ENCODE results near the gene CERCAM.
"Not testable (repeated sequence)": the region's sequence is repeated elsewhere in the genome, so short reads cannot be mapped to it uniquely, and the experiment has no call there.

The CERCAM gene

GRCh38 chr9:128431207-128431606, 10.6 kb downstream of the CERCAM start:
- no peak for TF ChIP-seq JUND (IDR thresholded peaks at IDR 0.05; ENCODE audit: low read depth)
- in situ Hi-C loops (cut with HindIII; ENCODE audit: low pct_unique_long_range_greater_than_20kb, low sequenced_read_pairs): no loop called here
- no peak for DNase-seq (ENCODE audit: low read depth in 1 of 2, low spot score in 1 of 2)

GRCh38 chr9:128434340-128434739, 13.7 kb downstream of the CERCAM start:
- DNase-seq (ENCODE audit: low read depth in 1 of 2, low spot score in 1 of 2): no peak
- TF ChIP-seq JUND (IDR thresholded peaks at IDR 0.05; ENCODE audit: low read depth): no peak
- in situ Hi-C loops (cut with HindIII; ENCODE audit: low pct_unique_long_range_greater_than_20kb, low sequenced_read_pairs): no loop called here

- in situ Hi-C loops (cut with HindIII; ENCODE audit: low pct_unique_long_range_greater_than_20kb, low sequenced_read_pairs): no loop called here
- no peak for DNase-seq (ENCODE audit: low read depth in 1 of 2, low spot score in 1 of 2)
- no peak for TF ChIP-seq JUND (IDR thresholded peaks at IDR 0.05; ENCODE audit: low read depth)
These were observed 15.0 kb downstream of the CERCAM start for GRCh38 chr9:128435611-128436010.

GRCh38 chr9:128438343-128439109, 17.9 kb downstream of the CERCAM start:
- DNase-seq (ENCODE audit: low read depth in 1 of 2, low spot score in 1 of 2): peak; percentile 77 to 90
- TF ChIP-seq JUND (IDR thresholded peaks at IDR 0.05; ENCODE audit: low read depth): no peak
- in situ Hi-C loops (cut with HindIII; ENCODE audit: low pct_unique_long_range_greater_than_20kb, low sequenced_read_pairs): no loop called here

- in situ Hi-C loops (cut with HindIII; ENCODE audit: low pct_unique_long_range_greater_than_20kb, low sequenced_read_pairs): no loop called here
These were observed 18.6 kb downstream of the CERCAM start for GRCh38 chr9:128439273-128439672.

GRCh38 chr9:128442150-128442549, 21.5 kb downstream of the CERCAM start:
- in situ Hi-C loops (cut with HindIII; ENCODE audit: low pct_unique_long_range_greater_than_20kb, low sequenced_read_pairs): no loop called here
- no peak for TF ChIP-seq JUND (IDR thresholded peaks at IDR 0.05; ENCODE audit: low read depth)
- DNase-seq (ENCODE audit: low read depth in 1 of 2, low spot score in 1 of 2): no peak

More at GRCh38 chr9:128439273-128439672, 18.6 kb downstream of the CERCAM start:
- DNase-seq (ENCODE audit: low read depth in 1 of 2, low spot score in 1 of 2): no peak
- TF ChIP-seq JUND (IDR thresholded peaks at IDR 0.05; ENCODE audit: low read depth): no peak

GRCh38 chr9:128446505-128446904, 25.8 kb downstream of the CERCAM start:
- DNase-seq (ENCODE audit: low read depth in 1 of 2, low spot score in 1 of 2); in situ Hi-C loops (cut with HindIII; ENCODE audit: low pct_unique_long_range_greater_than_20kb, low sequenced_read_pairs): not testable (repeated sequence)

- in situ Hi-C loops (cut with HindIII; ENCODE audit: low pct_unique_long_range_greater_than_20kb, low sequenced_read_pairs): no loop called here
- no peak for DNase-seq (ENCODE audit: low read depth in 1 of 2, low spot score in 1 of 2)
- TF ChIP-seq JUND (IDR thresholded peaks at IDR 0.05; ENCODE audit: low read depth): no peak
These were observed 28.1 kb downstream of the CERCAM start for GRCh38 chr9:128448746-128449145.

GRCh38 chr9:128454991-128455390, 34.3 kb downstream of the CERCAM start:
- in situ Hi-C loops (cut with HindIII; ENCODE audit: low pct_unique_long_range_greater_than_20kb, low sequenced_read_pairs): no loop called here
- no peak for TF ChIP-seq JUND (IDR thresholded peaks at IDR 0.05; ENCODE audit: low read depth)
- no peak for DNase-seq (ENCODE audit: low read depth in 1 of 2, low spot score in 1 of 2)

- DNase-seq (ENCODE audit: low read depth in 1 of 2, low spot score in 1 of 2): peak; percentile 97 to 99
- no peak for TF ChIP-seq JUND (IDR thresholded peaks at IDR 0.05; ENCODE audit: low read depth)
- in situ Hi-C loops (cut with HindIII; ENCODE audit: low pct_unique_long_range_greater_than_20kb, low sequenced_read_pairs): no loop called here
These were observed 35.4 kb downstream of the CERCAM start, which contains the start of gene ODF2 for GRCh38 chr9:128455849-128456612. Gene ODF2, plus strand, starts transcription at chr9:128456006. Its CDS starts 86 bp downstream, at chr9:128456092.

GRCh38 chr9:128456613-128457061, 36.0 kb downstream of the CERCAM start:
- DNase-seq (ENCODE audit: low read depth in 1 of 2, low spot score in 1 of 2): peak; percentile 88 to 97
- in situ Hi-C loops (cut with HindIII; ENCODE audit: low pct_unique_long_range_greater_than_20kb, low sequenced_read_pairs): no loop called here
- TF ChIP-seq JUND (IDR thresholded peaks at IDR 0.05; ENCODE audit: low read depth): no peak

- in situ Hi-C loops (cut with HindIII; ENCODE audit: low pct_unique_long_range_greater_than_20kb, low sequenced_read_pairs): no loop called here
- DNase-seq (ENCODE audit: low read depth in 1 of 2, low spot score in 1 of 2): no peak
- TF ChIP-seq JUND (IDR thresholded peaks at IDR 0.05; ENCODE audit: low read depth): no peak
These were observed 36.5 kb downstream of the CERCAM start for GRCh38 chr9:128457207-128457606.

- in situ Hi-C loops (cut with HindIII; ENCODE audit: low pct_unique_long_range_greater_than_20kb, low sequenced_read_pairs): no loop called here
- DNase-seq (ENCODE audit: low read depth in 1 of 2, low spot score in 1 of 2): no peak
- no peak for TF ChIP-seq JUND (IDR thresholded peaks at IDR 0.05; ENCODE audit: low read depth)
These were observed 38.4 kb downstream of the CERCAM start for GRCh38 chr9:128459011-128459410.
